ENCODE results near the gene JUN.

JUN gene

GRCh38 chr1:58782178-58783089, 1.4 kb downstream of the JUN start (continued):
- TF ChIP-seq ZBTB10 (tag by site-specific recombination; IDR thresholded peaks at IDR 0.05) (0 out of 2 replicates have a peak, but pooled peaks have one; percentile 42), TCF7L2 (IDR thresholded peaks at IDR 0.05; ENCODE audit: borderline replicate concordance, low read depth, low read length) (no peak), SCRT1 (tag by site-specific recombination; IDR thresholded peaks at IDR 0.05; ENCODE audit: borderline replicate concordance) (no peak), ZBTB26 (tag by site-specific recombination; optimal IDR thresholded peaks at IDR 0.05) (peak; percentile 43), ZBTB21 (tag by site-specific recombination; IDR thresholded peaks at IDR 0.05) (no peak), ZSCAN16 (tag by site-specific recombination; IDR thresholded peaks at IDR 0.05) (0 out of 2 replicates have a peak, but pooled peaks have one; percentile 14), ZNF302 (tag by site-specific recombination; IDR thresholded peaks at IDR 0.05; ENCODE audit: low read depth) (no peak), ZNF362 (tag by site-specific recombination; IDR thresholded peaks at IDR 0.05) (no peak), ZFP37 (tag by site-specific recombination; IDR thresholded peaks at IDR 0.05) (peak; percentile 17), ZNF239 (tag by site-specific recombination; IDR thresholded peaks at IDR 0.05) (no peak), ZNF24 (tag by site-specific recombination; IDR thresholded peaks at IDR 0.05) (0 out of 2 replicates have a peak, but pooled peaks have one; percentile 9), GLI2 (tag by site-specific recombination; IDR thresholded peaks at IDR 0.05; ENCODE audit: borderline replicate concordance, low read depth) (no peak), SALL2 (tag by site-specific recombination; IDR thresholded peaks at IDR 0.05; ENCODE audit: borderline replicate concordance) (no peak), ZNF433 (tag by site-specific recombination; IDR thresholded peaks at IDR 0.05; ENCODE audit: low read depth) (no peak), ZIC2 (tag by site-specific recombination; IDR thresholded peaks at IDR 0.05) (peak; percentile 49), ZSCAN18 (tag by site-specific recombination; IDR thresholded peaks at IDR 0.05) (no peak), YY2 (tag by site-specific recombination; IDR thresholded peaks at IDR 0.05) (0 out of 2 replicates have a peak, but pooled peaks have one; percentile 19), ZNF747 (tag by site-specific recombination; IDR thresholded peaks at IDR 0.05) (no peak), ZNF10 (tag by site-specific recombination; IDR thresholded peaks at IDR 0.05) (no peak), BCL11A (tag by site-specific recombination; IDR thresholded peaks at IDR 0.05; ENCODE audit: low read depth) (no peak), ZNF645 (tag by site-specific recombination; IDR thresholded peaks at IDR 0.05) (peak; percentile 99), ZNF571 (tag by site-specific recombination; IDR thresholded peaks at IDR 0.05) (no peak), ZNF280C (tag by site-specific recombination; IDR thresholded peaks at IDR 0.05) (no peak), ZNF704 (tag by site-specific recombination; IDR thresholded peaks at IDR 0.05) (no peak), ZBTB49 (tag by site-specific recombination; IDR thresholded peaks at IDR 0.05; ENCODE audit: low read depth) (no peak)
